IMR-90 (cell line): ENCODE results near the gene LRRC14B. TPM values are rescaled to one million over a fixed set of nuclear protein-coding genes. Genes with fewer than 3 reads are reported as not detected.
A peak's percentile ranks its signal among the peaks of the same experiment; 100 is the strongest.

ENCODE experiments used
- ATAC-seq: fragments of 200-7000 bp; cut with Tn5 transposase; 2 replicates; pipeline ENCODE4 v1.9.1; 2020; ENCODE audit warnings: low read depth, mild to moderate bottlenecking, moderate library complexity
- BruUV-seq: library from RNA; stranded (reverse); fragments of 400-500 nt; replicated peaks from 2 replicates; lab custom pipeline; 2021; lab: Mats Ljungman, UMichigan
- CTCF ChIA-PET: fragments of 300-600 bp; formaldehyde crosslinking; extraction: SDS; loops from one replicate; lab custom pipeline; 2021; ENCODE audit warnings: antibody characterized with exemption; lab: Yijun Ruan, JAX
- POLR2A ChIA-PET: fragments of 300-600 bp; sonication (Branson Sonifier 250); formaldehyde crosslinking; loops from one replicate; lab custom pipeline; 2022; ENCODE audit warnings: antibody characterized with exemption; ENCODE audit not compliant: unreplicated experiment; lab: Charles Lee
- DNase-seq: peaks from one replicate; pipeline ENCODE4 v3.0.0; 2013
- H2AFZ ChIP-seq: replicated peaks from 2 replicates; pipeline ENCODE3; 2013; ENCODE audit warnings: low read length, mild to moderate bottlenecking; ENCODE audit not compliant: poor library complexity
- H2AK5ac ChIP-seq: 2 replicates; pipeline ENCODE4 v1.6.1; 2013; ENCODE audit warnings: low read depth, low read length, inconsistent platforms
- H2AK9ac ChIP-seq: replicated peaks from 2 replicates; pipeline ENCODE3; 2013; ENCODE audit warnings: mild to moderate bottlenecking, low read depth, low read length, moderate library complexity; ENCODE audit not compliant: poor library complexity
- H2BK120ac ChIP-seq: 2 replicates; pipeline ENCODE4 v1.6.1; 2013; ENCODE audit warnings: low read depth, low read length, inconsistent platforms
- H2BK15ac ChIP-seq: 3 replicates; pipeline ENCODE4 v1.6.1; 2013; ENCODE audit warnings: low read depth, low read length, inconsistent platforms
- H2BK20ac ChIP-seq: 2 replicates; pipeline ENCODE4 v1.6.1; 2013; ENCODE audit warnings: low read depth, mild to moderate bottlenecking, inconsistent platforms, low read length, moderate library complexity
- H2BK5ac ChIP-seq: 2 replicates; pipeline ENCODE4 v1.6.1; 2013; ENCODE audit warnings: mild to moderate bottlenecking, low read depth, low read length, inconsistent platforms; ENCODE audit not compliant: poor library complexity, severe bottlenecking
- H3K14ac ChIP-seq: replicated peaks from 2 replicates; pipeline ENCODE4 v1.6.1; 2013; ENCODE audit warnings: low read depth, low read length, inconsistent platforms
- H3K18ac ChIP-seq: 2 replicates; pipeline ENCODE4 v1.6.1; 2013; ENCODE audit warnings: low read depth, low read length, control low read depth
- H3K23ac ChIP-seq: 2 replicates; pipeline ENCODE4 v1.6.1; 2013; ENCODE audit warnings: low read depth, low read length, inconsistent platforms
- H3K27ac ChIP-seq: 2 replicates; pipeline ENCODE4 v1.5.1; 2013; ENCODE audit warnings: mild to moderate bottlenecking, control low read depth, low read length; ENCODE audit not compliant: insufficient read depth
- H3K27me3 ChIP-seq: 2 replicates; pipeline ENCODE4 v1.6.1; 2013; ENCODE audit warnings: low read length; ENCODE audit not compliant: control insufficient read depth, insufficient read depth
- H3K36me3 ChIP-seq: 2 replicates; pipeline ENCODE4 v1.6.1; 2013; ENCODE audit warnings: low read length, mixed read lengths; ENCODE audit not compliant: control insufficient read depth, insufficient read depth
- H3K4ac ChIP-seq: 2 replicates; pipeline ENCODE4 v1.6.1; 2013; ENCODE audit warnings: low read depth, low read length, inconsistent platforms
- H3K4me1 ChIP-seq: 2 replicates; pipeline ENCODE4 v1.6.1; 2013; ENCODE audit warnings: low read length, mixed read lengths; ENCODE audit not compliant: control insufficient read depth, insufficient read depth
- H3K4me2 ChIP-seq: 2 replicates; pipeline ENCODE4 v1.6.1; 2013; ENCODE audit warnings: low read depth, mild to moderate bottlenecking, control low read depth, low read length, moderate library complexity
- H3K4me3 ChIP-seq: 2 replicates; pipeline ENCODE4 v1.5.1; 2013; ENCODE audit warnings: low read depth, mild to moderate bottlenecking, control low read depth, low read length, moderate library complexity; ENCODE audit not compliant: insufficient read depth
- H3K56ac ChIP-seq: 2 replicates; pipeline ENCODE4 v1.6.1; 2013; ENCODE audit warnings: low read length, inconsistent platforms; ENCODE audit not compliant: insufficient read depth; ENCODE audit errors: extremely low read depth
- H3K79me1 ChIP-seq, 2 experiments: 2 replicates each; pipeline ENCODE4 v1.6.1; 2013; ENCODE audit warnings: low read length in 2 of 2, inconsistent platforms in 1 of 2, low read depth in 1 of 2
- H3K9ac ChIP-seq: 2 replicates; pipeline ENCODE4 v1.6.1; 2013; ENCODE audit warnings: low read depth, low read length, control low read depth
- H3K9me1 ChIP-seq: 2 replicates; pipeline ENCODE4 v1.6.1; 2013; ENCODE audit warnings: low read length, inconsistent platforms; ENCODE audit not compliant: insufficient read depth
- H3K9me3 ChIP-seq: 2 replicates; pipeline ENCODE4 v1.6.1; 2013; ENCODE audit warnings: low read length; ENCODE audit not compliant: control insufficient read depth, insufficient read depth
- H4K20me1 ChIP-seq: 2 replicates; pipeline ENCODE4 v1.6.1; 2013; ENCODE audit warnings: low read length, inconsistent platforms; ENCODE audit not compliant: insufficient read depth
- H4K5ac ChIP-seq: 2 replicates; pipeline ENCODE4 v1.6.1; 2013; ENCODE audit warnings: mild to moderate bottlenecking, low read depth, low read length, control low read depth
- H4K8ac ChIP-seq, 2 experiments: 2 replicates each; pipeline ENCODE4 v1.6.1; 2013; ENCODE audit warnings: low read depth in 2 of 2, low read length in 2 of 2, control low read depth in 1 of 2, inconsistent platforms in 1 of 2
- H4K91ac ChIP-seq: 2 replicates; pipeline ENCODE4 v1.6.1; 2013; ENCODE audit warnings: low read depth, low read length, inconsistent platforms; ENCODE audit not compliant: insufficient read depth
- BHLHE40 ChIP-seq: fragments of 150-350 bp; IDR thresholded peaks from 2 replicates; pipeline ENCODE4 v1.6.1; 2016; ENCODE audit warnings: mild to moderate bottlenecking, low read depth, low read length
- CEBPB ChIP-seq: IDR thresholded peaks from 2 replicates; pipeline ENCODE4 v1.6.1; 2012; ENCODE audit warnings: low read depth, low read length, improper control_type of control experiment
- CHD1 ChIP-seq: IDR thresholded peaks from 2 replicates; pipeline ENCODE4 v1.6.1; 2012; ENCODE audit warnings: low read depth, low read length, improper control_type of control experiment
- FOS ChIP-seq: fragments of 150-350 bp; IDR thresholded peaks from 2 replicates; pipeline ENCODE4 v1.6.1; 2016; ENCODE audit warnings: low read depth, low read length
- MAFK ChIP-seq: IDR thresholded peaks from 2 replicates; pipeline ENCODE4 v1.6.1; 2012; ENCODE audit warnings: low read depth, low read length, improper control_type of control experiment
- MAZ ChIP-seq: IDR thresholded peaks from 2 replicates; pipeline ENCODE4 v1.6.1; 2012; ENCODE audit warnings: low read depth, mild to moderate bottlenecking, low read length, improper control_type of control experiment, moderate library complexity, borderline replicate concordance
- MXI1 ChIP-seq: IDR thresholded peaks from 2 replicates; pipeline ENCODE4 v1.6.1; 2012; ENCODE audit warnings: low read depth, mild to moderate bottlenecking, low read length, moderate library complexity, borderline replicate concordance
- NFE2L2 ChIP-seq: fragments of 150-350 bp; IDR thresholded peaks from 2 replicates; pipeline ENCODE4 v1.6.1; 2016; ENCODE audit warnings: low read depth, mild to moderate bottlenecking, low read length
- POLR2A ChIP-seq: IDR thresholded peaks from 2 replicates; pipeline ENCODE4 v1.6.1; 2012; ENCODE audit warnings: mild to moderate bottlenecking, low read depth, low read length
- RAD21 ChIP-seq: IDR thresholded peaks from 2 replicates; pipeline ENCODE4 v1.6.1; 2012; ENCODE audit warnings: low read length, improper control_type of control experiment
- RCOR1 ChIP-seq: IDR thresholded peaks from 2 replicates; pipeline ENCODE4 v1.6.1; 2012; ENCODE audit warnings: mild to moderate bottlenecking, low read length, improper control_type of control experiment; ENCODE audit not compliant: insufficient replicate concordance
- RFX5 ChIP-seq: IDR thresholded peaks from 2 replicates; pipeline ENCODE4 v1.8.0; 2012; ENCODE audit warnings: low read depth, mild to moderate bottlenecking, low read length, moderate library complexity
- SMC3 ChIP-seq: fragments of 150-350 bp; IDR thresholded peaks from 2 replicates; pipeline ENCODE4 v1.6.1; 2016; ENCODE audit warnings: low read depth, mild to moderate bottlenecking, antibody characterized with exemption, low read length, moderate library complexity
- WGBS, 2 experiments: methylation state at CpG; one replicate each; pipeline versions ENCODE4 v1.1.5 to v1.1.7; 2013; ENCODE audit warnings: missing lambda C conversion rate in 2 of 2; ENCODE audit not compliant: insufficient read length in 1 of 2; ENCODE audit errors: extremely low coverage in 2 of 2; 5-methylcytosine and 5-hydroxymethylcytosine counted together
- dilution Hi-C: fragments of 300-500 bp; cut with HindIII; formaldehyde crosslinking; loops from one replicate; pipeline ENCODE4 v1.14.3; 2018; ENCODE audit warnings: low sequenced_read_pairs; ENCODE audit not compliant: unreplicated experiment
- in situ Hi-C: fragments of 300-500 bp; cut with MboI; formaldehyde crosslinking; loops from 3 replicates; pipeline ENCODE4 v1.14.3; 2019; ENCODE audit warnings: low sequenced_read_pairs, inconsistent platforms, mixed read lengths
- intact Hi-C: fragments of 100-400 bp; cut with micrococcal nuclease; formaldehyde crosslinking; loops from 2 replicates; pipeline ENCODE4 v1.10.0; 2022
- polyA plus RNA-seq, 3 experiments: library from polyadenylated mRNA; depleted of rRNA; stranded (reverse); fragments of >200 nt; gene quantifications; 2 replicates each; pipeline ENCODE4 v1.2.3, GENCODE V29; 2012; ENCODE audit warnings: low replicate concordance in 1 of 3
- total RNA-seq: library from RNA; depleted of rRNA; stranded (reverse); fragments of >200 nt; gene quantifications from 2 replicates; pipeline ENCODE4 v1.2.3, GENCODE V29; 2012
- TF ChIP-seq, protein P1 (sequence below): conservative IDR thresholded peaks from 2 replicates; pipeline ENCODE4 v1.5.1; 2012; ENCODE audit warnings: mild to moderate bottlenecking, low read depth, low read length, improper control_type of control experiment
- TF ChIP-seq, protein P2 (sequence below): fragments of 150-350 bp; IDR thresholded peaks from 2 replicates; pipeline ENCODE4 v1.6.1; 2017; ENCODE audit warnings: mild to moderate bottlenecking, antibody characterized with exemption, low read length, low read depth
- TF ChIP-seq, protein P3 (sequence below): fragments of 150-350 bp; IDR thresholded peaks from 2 replicates; pipeline ENCODE4 v1.6.1; 2016; ENCODE audit warnings: low read depth, mild to moderate bottlenecking, low read length, moderate library complexity, borderline replicate concordance

The LRRC14B gene
- total and polyA plus RNA-seq, 2 of the 4 experiments (the other 2 are of a cell fraction) = not detected

DNA sequence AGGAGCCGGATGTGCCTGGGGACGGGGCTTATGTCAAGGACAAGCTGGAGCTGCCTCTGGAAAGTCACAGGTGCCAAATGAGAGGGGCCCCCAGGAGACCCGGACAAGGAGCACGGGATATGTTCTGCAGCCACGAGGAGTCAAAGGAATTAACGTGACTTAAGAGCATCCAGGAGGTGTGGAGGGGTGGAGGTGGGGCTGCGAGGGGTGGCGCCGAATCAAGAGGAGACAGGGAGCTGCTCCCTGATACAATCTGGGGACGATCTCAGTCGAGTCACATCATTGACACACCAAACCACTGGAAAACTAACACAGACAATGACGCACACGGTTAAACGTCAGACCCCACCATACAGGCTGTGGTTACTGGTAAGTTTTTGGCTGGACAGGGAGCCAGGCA is 16.3 kb downstream of the LRRC14B start:
- no peak overlapping the region for H4K5ac ChIP-seq
- 73% methylated on average over 5 of the region's 14 CpGs; no CpG with 5 or more reads in 1 of the 2 experiments for WGBS, 2 experiments
- DNase-seq (peak; percentile 33), ATAC-seq (no peak)
- no peak overlapping the region for H3K4me3 ChIP-seq
- intact Hi-C loops (no loop called here), in situ Hi-C loops (no loop called here), dilution Hi-C loops (no loop called here)
- no peak overlapping the region for H3K14ac ChIP-seq
- no peak overlapping the region for H2AK9ac ChIP-seq
- 0 out of 2 replicates have a peak, but pooled peaks cover 2% of the 10 kb centered on the region for H3K4me1 ChIP-seq
- no peak overlapping the region for H3K27ac ChIP-seq
- no peak overlapping the region for H3K23ac ChIP-seq
- no peak overlapping the region for H2BK5ac ChIP-seq
- no peak overlapping the region for H3K4ac ChIP-seq
- POLR2A ChIA-PET = interaction anchor here (0.6 kb wide), 1 partner anchor 42 kb away, joined by 3 read pairs; no protein-coding TSS in a partner anchor
- no TSS peak for BruUV-seq
- no peak overlapping the region for H2AFZ ChIP-seq
- no peak overlapping the region for H2BK120ac ChIP-seq
- no peak overlapping the region for H2AK5ac ChIP-seq
- peaks cover 38% of the 10 kb centered on the region for H4K20me1 ChIP-seq
- H4K8ac ChIP-seq = no peak overlapping the region
- H3K9me1 ChIP-seq = peaks cover 6% of the 10 kb centered on the region; the same call in 1 of the 2 replicates
- H3K9ac ChIP-seq = no peak overlapping the region
- no peak overlapping the region for H2BK20ac ChIP-seq
- no peaks in the 10 kb centered on the region for H3K9me3 ChIP-seq
- peaks cover 16% of the 10 kb centered on the region for H3K36me3 ChIP-seq
- peaks cover 22 to 35% of the 10 kb centered on the region in 2 experiments for H3K79me1 ChIP-seq
- TF ChIP-seq MXI1 (no peak), CEBPB (no peak), NFE2L2 (no peak), MAZ (no peak), MAFK (no peak), CHD1 (no peak), SMC3 (no peak), POLR2A (no peak), RFX5 (no peak), RAD21 (no peak), FOS (no peak), RCOR1 (no peak), BHLHE40 (no peak)
- TF ChIP-seq, protein P1, sequence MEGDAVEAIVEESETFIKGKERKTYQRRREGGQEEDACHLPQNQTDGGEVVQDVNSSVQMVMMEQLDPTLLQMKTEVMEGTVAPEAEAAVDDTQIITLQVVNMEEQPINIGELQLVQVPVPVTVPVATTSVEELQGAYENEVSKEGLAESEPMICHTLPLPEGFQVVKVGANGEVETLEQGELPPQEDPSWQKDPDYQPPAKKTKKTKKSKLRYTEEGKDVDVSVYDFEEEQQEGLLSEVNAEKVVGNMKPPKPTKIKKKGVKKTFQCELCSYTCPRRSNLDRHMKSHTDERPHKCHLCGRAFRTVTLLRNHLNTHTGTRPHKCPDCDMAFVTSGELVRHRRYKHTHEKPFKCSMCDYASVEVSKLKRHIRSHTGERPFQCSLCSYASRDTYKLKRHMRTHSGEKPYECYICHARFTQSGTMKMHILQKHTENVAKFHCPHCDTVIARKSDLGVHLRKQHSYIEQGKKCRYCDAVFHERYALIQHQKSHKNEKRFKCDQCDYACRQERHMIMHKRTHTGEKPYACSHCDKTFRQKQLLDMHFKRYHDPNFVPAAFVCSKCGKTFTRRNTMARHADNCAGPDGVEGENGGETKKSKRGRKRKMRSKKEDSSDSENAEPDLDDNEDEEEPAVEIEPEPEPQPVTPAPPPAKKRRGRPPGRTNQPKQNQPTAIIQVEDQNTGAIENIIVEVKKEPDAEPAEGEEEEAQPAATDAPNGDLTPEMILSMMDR = no peak
- TF ChIP-seq, protein P2, sequence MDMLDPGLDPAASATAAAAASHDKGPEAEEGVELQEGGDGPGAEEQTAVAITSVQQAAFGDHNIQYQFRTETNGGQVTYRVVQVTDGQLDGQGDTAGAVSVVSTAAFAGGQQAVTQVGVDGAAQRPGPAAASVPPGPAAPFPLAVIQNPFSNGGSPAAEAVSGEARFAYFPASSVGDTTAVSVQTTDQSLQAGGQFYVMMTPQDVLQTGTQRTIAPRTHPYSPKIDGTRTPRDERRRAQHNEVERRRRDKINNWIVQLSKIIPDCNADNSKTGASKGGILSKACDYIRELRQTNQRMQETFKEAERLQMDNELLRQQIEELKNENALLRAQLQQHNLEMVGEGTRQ = no peak
- TF ChIP-seq, protein P3, sequence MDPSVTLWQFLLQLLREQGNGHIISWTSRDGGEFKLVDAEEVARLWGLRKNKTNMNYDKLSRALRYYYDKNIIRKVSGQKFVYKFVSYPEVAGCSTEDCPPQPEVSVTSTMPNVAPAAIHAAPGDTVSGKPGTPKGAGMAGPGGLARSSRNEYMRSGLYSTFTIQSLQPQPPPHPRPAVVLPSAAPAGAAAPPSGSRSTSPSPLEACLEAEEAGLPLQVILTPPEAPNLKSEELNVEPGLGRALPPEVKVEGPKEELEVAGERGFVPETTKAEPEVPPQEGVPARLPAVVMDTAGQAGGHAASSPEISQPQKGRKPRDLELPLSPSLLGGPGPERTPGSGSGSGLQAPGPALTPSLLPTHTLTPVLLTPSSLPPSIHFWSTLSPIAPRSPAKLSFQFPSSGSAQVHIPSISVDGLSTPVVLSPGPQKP = no peak
- no peak overlapping the region for H3K56ac ChIP-seq
- H4K91ac ChIP-seq = no peak overlapping the region
- CTCF ChIA-PET = interaction anchor here (1.1 kb wide), 1 partner anchor 19 kb away, joined by 5 read pairs; no protein-coding TSS in a partner anchor
- H3K27me3 ChIP-seq = no peaks in the 10 kb centered on the region
- H3K18ac ChIP-seq = no peak overlapping the region
- H3K4me2 ChIP-seq = no peak overlapping the region
- H2BK15ac ChIP-seq = no peak overlapping the region
